GM19240 (cell line): ENCODE measurements around the gene FGFRL1.
A peak's percentile ranks its signal among the peaks of the same experiment; 100 is the strongest.
"Not testable (repeated sequence)": the region's sequence is repeated elsewhere in the genome, so short reads cannot be mapped to it uniquely, and the experiment has no call there.

ENCODE experiments used
- DNase-seq: peaks from one replicate; pipeline ENCODE4 v3.0.0; 2011; ENCODE audit warnings: low spot score; ENCODE audit not compliant: insufficient read length

The FGFRL1 gene

GRCh38 chr4:973431-974397 is 37.7 kb upstream of the FGFRL1 start, which contains the start of gene DGKQ:
DGKQ (minus strand) TSS chr4:973569; CDS start chr4:973482, 87 bp downstream.
- peak; percentile 99 for DNase-seq

DNA sequence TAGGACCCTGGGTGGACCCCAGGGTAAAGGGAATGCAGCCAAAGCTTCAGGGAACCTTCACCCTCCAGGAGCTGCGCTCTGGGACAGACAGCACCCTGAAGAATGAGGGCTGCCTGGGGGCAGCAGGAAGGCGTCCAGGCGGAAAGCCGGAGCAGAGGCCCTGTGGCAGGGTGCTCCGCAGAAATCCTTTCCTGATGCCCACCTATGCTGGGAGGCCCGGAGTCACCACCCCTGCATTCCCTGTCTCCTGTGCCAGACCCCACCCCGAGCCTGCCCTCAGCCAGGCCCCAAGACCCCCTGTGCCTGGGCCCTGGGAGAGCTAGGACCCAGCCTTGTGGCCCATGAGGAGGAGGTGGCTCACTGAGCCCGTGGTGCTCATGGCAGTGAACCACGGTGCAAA is 36.8 kb upstream of the FGFRL1 start:
- DNase-seq = no peak

DNA sequence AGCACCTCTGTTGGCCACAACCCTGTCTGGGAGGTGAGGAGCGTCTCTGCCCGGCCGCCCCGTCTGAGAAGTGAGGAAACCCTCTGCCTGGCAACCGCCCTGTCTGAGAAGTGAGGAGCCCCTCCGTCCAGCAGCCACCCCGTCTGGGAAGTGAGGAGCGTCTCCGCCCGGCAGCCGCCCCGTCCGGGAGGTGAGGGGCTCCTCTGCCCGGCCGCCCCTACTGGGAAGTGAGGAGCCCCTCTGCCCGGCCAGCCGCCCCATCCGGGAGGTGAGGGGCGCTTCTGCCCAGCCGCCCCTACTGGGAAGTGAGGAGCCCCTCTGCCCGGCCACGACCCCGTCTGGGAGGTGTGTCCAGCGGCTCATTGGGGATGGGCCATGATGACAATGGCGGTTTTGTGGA is 35.4 kb upstream of the FGFRL1 start:
- not testable (repeated sequence) for DNase-seq

DNA sequence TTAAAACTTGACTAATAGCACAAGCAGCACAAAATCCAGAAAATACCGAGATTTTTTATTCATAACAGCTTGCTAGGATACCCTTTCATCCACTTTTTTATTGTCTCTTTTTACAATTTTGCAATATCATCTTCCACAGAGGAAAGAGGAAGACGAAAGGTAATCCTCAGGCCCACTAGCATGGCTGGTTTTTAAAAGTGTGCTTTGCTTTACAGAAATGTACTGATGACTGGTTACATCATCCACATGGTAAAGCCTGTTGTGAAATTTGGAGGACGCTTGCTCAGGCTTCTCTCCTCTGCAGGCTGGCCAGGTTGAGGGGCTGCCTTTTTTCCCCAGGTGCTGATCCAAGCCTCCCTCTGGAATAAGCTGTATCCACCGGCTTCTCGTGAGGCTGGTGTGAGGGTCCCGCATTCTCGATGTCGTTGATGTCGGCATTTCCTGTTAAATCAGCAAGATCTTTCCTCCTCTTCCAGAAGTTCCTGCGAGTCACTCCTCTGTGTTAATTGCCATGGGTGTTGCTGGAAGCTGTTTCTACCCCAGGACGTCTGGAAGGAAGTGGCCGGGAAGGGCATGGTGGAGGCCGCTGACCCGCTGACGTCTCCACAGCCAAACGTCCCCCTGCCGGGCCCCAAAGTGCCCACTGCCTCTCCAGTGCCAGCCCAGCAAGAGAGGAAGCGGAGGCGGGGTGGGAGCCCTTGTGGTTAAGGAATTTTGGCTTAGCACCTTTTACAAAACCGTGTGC is 32.3 kb upstream of the FGFRL1 start:
- no peak for DNase-seq

DNA sequence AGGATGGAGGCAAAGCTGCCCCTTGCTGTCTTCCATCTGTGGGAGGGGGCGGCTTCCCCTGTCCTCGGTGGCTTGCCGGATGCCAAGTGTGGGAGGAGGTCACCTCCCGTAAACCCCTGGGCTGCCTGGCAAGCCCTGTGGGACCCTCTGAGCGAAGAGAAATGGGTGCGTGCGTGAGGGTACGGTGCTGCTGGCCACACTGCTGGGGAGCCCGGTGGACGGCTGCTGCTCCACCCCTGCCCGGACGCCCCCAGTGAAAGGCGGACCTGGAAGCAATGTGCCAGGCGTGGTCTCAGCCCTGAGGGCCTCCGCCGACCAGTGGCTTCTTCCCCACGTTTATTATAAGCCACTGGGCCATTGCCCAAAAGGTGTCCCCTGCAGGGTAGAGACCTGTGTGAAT is 29.1 kb upstream of the FGFRL1 start:
- DNase-seq = no peak

DNA sequence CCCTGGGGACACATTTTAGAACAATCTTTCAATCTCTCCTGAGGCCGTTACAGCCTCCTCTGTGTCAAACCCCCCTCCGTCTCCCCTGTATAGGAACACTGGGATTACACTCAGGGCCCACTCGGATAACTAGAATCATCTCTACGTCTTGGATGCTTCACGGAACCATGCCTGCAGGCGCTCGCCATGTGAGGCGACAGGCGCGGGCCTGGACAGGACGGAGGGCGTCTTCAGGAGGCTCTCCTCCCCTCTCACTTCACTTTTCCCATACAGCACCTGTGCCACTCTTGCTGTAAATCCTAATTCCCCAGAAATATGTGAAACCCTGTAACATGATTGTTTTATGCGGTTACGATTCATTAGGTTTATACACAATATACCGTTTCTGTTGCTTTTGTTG is 28.6 kb upstream of the FGFRL1 start:
- no peak for DNase-seq

DNA sequence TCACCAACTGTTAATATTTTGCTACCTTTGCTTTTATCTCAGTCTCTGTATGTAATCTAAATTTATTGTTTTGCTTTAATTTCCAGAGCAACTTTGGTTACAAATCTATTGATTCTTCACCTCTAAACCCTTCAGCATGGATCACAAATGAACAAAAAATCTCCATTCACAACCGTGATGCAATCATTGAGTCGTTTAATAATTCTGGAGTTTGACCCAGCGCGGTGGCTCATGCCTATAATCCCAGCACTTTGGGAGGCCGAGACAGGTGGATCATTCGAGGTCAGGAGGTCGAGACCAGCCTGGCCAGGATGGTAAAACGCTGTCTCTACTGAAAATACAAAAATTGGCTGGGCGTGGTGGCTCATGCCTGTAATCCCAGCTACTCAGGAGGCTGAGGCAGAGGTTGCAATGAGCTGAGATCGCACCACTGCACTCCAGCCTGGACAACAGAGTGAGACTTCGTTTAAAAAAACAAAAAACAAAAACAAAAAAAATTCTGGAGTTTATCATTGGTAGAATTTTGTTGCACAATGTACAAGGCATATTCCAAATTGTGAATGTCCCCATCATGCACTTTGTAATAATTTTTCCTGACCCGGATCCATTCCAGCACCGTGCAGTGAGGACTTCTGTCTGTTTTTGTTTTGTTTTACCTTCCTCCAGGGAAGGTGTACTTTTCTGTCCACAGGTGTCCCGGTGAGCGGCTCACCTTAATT is 26.9 kb upstream of the FGFRL1 start:
- DNase-seq = no peak

- DNase-seq = peak; percentile 66
These were observed 26.1 kb upstream of the FGFRL1 start for GRCh38 chr4:985123-985830.

DNA sequence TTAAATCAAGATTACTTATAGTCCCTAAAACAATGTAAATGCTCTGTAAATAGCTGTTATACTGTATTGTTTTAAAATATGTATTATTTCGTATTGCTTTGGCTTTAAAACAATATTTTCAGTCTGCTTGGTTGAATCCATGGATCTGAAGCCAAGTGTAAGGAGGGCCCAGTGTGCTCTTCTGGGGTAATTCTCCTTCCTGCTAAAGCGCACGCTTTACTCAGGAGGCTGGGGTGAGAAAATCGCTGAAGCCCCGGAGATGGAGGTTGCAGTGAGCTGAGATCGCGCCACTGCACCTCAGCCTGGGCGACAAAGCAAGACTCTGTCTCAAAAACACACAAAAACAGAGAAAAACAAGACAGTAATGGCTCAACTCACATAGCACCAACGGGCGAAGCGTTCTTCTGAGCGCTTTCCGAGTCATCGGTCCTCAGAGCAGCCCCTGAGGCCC is 25.0 kb upstream of the FGFRL1 start:
- no peak for DNase-seq

DNA sequence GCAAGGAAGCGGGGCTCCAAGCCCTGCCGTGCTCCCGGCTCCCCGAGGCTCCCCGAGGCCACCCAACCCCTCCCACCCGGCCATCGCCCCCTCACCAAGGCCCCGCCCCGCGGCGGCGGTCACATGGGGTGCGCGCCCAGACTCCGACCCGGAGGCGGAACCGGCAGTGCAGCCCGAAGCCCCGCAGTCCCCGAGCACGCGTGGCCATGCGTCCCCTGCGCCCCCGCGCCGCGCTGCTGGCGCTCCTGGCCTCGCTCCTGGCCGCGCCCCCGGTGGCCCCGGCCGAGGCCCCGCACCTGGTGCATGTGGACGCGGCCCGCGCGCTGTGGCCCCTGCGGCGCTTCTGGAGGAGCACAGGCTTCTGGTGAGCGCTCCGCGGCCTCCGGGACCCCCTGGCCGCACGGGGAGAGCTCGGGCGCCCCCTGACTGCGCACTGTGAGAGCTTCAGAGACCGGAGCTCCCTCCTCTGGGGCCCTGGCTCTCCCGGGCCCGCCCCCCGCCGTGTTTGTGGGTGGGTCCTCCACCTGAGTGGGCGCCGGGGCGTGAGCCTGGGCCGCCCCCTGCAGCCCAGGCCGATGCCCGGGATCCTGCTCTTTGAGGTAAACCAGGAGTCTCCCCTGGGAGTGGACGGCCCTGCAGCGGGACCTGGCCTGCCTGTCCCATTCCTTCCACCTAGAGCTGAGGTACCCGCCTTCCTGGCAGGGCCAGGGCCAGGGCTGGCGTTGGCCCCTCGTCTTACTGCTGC is 24.4 kb upstream of the FGFRL1 start, which contains the start of gene IDUA:
TSS of gene IDUA (plus strand) at position 166 of the 745 bp plus-strand sequence. CDS start at position 207, 41 bp downstream.
- DNase-seq = peak; percentile 85

DNA sequence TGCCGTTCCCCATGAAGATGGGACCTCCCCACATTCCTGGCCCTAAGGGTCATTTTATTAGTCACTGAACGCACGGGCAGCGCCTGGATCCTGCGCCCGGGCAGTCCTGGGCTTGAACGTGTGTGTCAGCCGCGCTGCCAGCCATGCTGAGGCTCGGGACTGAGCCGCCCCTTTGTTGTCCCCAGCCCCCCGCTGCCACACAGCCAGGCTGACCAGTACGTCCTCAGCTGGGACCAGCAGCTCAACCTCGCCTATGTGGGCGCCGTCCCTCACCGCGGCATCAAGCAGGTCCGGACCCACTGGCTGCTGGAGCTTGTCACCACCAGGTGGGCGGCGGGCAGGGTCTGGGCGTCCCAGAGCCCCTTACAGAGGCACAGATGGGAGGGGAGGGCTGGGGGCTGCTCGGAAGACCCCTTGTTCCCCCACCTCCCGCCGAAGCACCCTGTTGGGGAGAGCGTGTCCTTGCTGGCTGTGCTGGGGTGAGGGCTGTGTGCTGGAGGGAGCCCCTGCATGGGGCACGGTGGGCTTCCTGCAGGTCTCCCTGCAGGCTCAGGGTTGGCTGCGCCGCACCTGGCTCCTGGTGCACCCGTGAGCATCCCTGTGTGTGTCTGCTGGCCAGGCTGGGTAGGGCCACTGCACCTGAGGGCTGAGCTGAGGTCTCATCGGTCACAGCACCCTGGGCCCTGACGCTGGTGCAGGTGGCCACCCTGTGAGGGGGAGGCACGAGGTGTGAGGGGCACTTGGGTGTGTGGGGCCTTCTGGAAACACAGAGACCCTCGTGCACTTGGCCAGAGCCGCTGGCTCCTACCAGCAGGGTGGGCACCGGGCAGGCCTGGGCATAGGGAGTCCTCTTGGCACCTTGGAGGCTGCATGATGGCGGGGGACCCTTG is 23.6 kb upstream of the FGFRL1 start:
- DNase-seq = no peak

GRCh38 chr4:988726-989721 is 22.4 kb upstream of the FGFRL1 start:
- no peak for DNase-seq

- DNase-seq = no peak
These were observed 21.5 kb upstream of the FGFRL1 start for GRCh38 chr4:989722-990471.

DNA sequence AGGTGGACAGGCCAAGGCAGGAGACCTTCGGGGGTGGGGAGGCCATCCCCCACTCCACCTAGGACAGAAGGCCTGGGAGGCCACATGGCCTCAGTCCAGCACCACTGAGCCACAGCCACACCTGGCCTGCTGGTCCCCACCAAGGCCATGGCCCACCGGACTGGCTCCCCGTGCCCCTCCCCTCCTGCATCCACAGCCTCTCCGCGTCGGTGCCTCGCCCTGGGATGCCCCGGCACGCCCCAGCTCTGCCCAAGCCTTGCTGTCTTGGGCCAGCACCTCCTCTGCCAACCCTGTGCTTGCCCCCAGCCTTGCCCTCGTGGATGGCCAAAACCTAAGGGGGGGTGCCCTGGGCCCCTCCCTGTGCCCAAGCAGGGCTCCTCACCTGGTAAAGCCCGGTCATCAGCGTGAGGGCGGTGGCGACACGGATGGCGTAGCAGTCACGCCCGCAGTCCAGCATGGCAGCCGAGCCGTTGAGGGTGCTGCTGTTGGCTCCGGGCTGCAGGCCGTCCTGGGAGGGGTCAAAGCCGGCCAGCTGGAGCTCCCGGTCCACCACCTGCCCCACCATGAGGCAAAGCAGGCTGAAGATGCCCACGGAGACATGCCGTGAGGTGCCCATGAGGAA is 20.6 kb upstream of the FGFRL1 start:
- DNase-seq = no peak

DNA sequence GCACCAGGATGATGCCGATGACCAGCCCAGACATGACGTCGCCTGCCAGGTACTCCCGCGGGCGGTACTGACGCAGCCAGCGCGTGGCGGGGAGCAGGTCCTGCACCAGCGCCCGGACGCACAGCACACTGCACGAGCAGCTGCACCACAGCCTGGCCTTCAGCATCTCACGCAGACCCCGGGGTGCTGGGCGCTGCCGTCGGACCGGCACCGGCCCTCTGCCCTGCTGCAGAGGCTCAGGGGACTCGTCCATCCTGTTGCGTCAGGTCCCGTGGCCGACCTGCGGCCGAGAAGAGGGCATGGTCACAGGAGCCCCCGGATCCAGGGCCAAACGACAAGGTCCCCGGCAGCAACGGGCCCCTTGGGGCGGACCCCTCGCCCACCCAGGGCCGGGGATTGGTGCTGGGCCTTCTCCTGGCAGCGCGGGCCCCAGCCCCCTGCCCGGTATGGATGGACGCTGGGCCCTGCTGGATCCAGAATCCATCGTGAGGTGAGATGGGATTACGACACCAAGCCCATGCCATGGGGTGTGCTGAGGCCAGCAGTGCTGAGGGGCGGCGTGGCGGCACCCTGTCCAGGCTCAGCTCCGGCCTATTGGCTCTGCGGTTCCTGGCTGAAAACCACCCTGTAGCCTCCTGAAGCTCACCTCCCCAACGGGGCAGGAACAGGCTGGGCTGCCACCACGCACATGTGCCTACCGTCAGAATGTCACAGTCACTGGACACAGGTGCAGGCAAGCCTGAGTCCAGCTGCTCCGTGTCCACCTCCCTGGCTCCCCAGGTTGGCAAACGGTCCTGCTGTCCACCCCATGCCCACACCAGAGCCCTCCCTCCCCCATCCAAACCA is 19.8 kb upstream of the FGFRL1 start:
- no peak for DNase-seq
